Bronchial epithelial cell (primary cell): Measurements from ENCODE around the gene ADARB2. TPM values are rescaled to one million over a fixed set of nuclear protein-coding genes. Genes with fewer than 3 reads are reported as not detected.
"Not testable (repeated sequence)": the region's sequence is repeated elsewhere in the genome, so short reads cannot be mapped to it uniquely, and the experiment has no call there.

ENCODE experiments used
- DNase-seq: peaks from one replicate; pipeline ENCODE4 v3.0.0-alpha.2; 2010; ENCODE audit warnings: low read depth
- FAIRE-seq: peaks from 2 replicates; lab custom pipeline; 2011; peaks lifted over from hg19 to GRCh38; lab: Jason Lieb, UNC
- H3K27me3 ChIP-seq: 2 replicates; pipeline ENCODE4 v1.5.1; 2011; ENCODE audit warnings: low read length; ENCODE audit not compliant: control insufficient read depth, insufficient read depth
- H3K36me3 ChIP-seq: 2 replicates; pipeline ENCODE4 v1.5.1; 2011; ENCODE audit warnings: low read length; ENCODE audit not compliant: control insufficient read depth, insufficient read depth
- H3K4me3 ChIP-seq: 2 replicates; pipeline ENCODE4 v1.5.1; 2011; ENCODE audit warnings: mild to moderate bottlenecking, low read depth, low read length, control low read depth
- total RNA-seq: library from RNA; depleted of rRNA; stranded (reverse); fragments of >200 nt; gene quantifications from 2 replicates; pipeline ENCODE4 v1.2.1, GENCODE V29; 2014
- TF ChIP-seq, protein P1 (sequence below): IDR thresholded peaks from 2 replicates; pipeline ENCODE4 v1.5.1; 2011; ENCODE audit warnings: mild to moderate bottlenecking, moderate library complexity, low read length, control low read depth, inconsistent platforms; ENCODE audit not compliant: insufficient read depth, severe bottlenecking

The ADARB2 gene
- total RNA-seq, 1 donor from 2014 or later: not detected

DNA sequence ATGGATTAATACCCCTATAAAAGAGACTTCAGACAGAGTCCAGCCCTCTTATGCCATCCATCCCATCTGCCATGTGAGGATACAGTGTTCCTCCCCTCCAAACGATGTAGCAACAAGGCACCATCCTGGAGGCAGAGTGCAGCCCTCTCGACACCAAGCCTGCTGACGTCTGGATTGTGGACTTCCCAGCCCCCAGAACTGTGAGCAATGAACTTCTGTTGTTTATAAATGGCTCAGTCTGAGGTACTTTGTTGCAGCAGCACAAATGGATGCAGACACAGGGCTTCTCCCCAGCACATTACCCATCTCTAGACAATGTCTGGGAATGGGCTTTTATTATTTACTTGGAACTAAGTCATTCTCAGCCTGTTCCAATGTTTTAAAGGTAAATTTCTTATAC is 485.6 kb downstream of the ADARB2 start:
- Histone ChIP-seq H3K27me3 (no peaks in the 10 kb centered on the region), H3K4me3 (no peak overlapping the region), H3K36me3 (no peaks in the 10 kb centered on the region)
- TF ChIP-seq, protein P1, sequence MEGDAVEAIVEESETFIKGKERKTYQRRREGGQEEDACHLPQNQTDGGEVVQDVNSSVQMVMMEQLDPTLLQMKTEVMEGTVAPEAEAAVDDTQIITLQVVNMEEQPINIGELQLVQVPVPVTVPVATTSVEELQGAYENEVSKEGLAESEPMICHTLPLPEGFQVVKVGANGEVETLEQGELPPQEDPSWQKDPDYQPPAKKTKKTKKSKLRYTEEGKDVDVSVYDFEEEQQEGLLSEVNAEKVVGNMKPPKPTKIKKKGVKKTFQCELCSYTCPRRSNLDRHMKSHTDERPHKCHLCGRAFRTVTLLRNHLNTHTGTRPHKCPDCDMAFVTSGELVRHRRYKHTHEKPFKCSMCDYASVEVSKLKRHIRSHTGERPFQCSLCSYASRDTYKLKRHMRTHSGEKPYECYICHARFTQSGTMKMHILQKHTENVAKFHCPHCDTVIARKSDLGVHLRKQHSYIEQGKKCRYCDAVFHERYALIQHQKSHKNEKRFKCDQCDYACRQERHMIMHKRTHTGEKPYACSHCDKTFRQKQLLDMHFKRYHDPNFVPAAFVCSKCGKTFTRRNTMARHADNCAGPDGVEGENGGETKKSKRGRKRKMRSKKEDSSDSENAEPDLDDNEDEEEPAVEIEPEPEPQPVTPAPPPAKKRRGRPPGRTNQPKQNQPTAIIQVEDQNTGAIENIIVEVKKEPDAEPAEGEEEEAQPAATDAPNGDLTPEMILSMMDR: no peak
- no peak for DNase-seq
- no peak for FAIRE-seq

DNA sequence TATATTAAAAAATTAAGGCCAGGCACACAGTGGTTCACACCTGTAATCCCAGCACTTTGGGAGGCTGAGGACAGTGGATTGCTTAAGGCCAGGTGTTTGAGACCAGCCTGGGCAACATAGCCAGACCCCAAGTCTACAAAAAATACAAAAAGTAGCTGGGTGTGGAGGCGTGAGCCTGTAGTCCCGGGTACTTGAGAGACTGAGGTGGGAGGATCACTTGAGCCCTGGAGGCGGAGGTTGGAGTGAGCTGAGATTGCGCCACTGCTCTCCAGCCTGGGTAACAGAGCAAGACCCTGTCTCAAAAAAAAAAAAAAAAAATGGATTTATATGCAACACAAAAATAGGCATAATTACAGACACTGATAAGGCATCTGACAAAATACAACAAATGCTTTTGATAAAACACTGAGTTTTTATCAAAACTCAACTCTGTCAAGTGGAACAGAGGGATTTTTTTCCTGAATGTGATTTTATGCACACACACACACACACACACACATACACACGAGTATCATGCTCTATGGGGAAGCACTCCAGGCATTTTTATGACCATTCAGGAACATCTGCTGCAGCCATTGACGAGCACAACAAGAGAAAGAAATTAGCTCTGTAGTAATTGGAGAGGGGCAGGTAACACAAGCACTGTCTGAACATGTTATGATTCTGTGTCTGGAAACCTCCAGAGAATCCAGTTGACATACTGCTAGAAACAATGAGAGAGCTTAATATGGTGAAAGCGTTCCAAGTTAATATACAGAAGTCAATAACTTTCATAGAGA is 488.0 kb downstream of the ADARB2 start:
- FAIRE-seq (no peak), DNase-seq (no peak)
- no peaks in the 10 kb centered on the region for H3K27me3 ChIP-seq
- TF ChIP-seq, protein P1: no peak
- no peak overlapping the region for H3K4me3 ChIP-seq
- no peaks in the 10 kb centered on the region for H3K36me3 ChIP-seq

DNA sequence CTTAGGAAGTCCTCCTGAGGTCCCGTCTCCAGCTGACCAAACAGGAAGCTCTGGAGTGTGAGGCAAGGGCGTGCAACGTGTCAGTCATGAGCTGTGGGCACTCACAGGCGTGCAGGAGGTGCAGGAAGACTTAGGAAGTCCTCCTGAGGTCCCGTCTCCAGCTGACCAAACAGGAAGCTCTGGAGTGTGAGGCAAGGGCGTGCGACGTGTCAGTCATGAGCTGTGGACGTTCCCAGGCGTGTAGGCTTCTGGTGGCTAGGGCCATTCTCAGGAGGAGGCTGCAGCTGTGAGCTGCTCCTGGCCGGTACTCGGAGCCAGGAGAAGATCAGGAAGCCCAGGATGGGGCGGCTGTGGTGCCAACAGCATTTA is 489.1 kb downstream of the ADARB2 start:
- H3K27me3 ChIP-seq, FAIRE-seq, DNase-seq, H3K4me3 ChIP-seq, H3K36me3 ChIP-seq: not testable (repeated sequence)

DNA sequence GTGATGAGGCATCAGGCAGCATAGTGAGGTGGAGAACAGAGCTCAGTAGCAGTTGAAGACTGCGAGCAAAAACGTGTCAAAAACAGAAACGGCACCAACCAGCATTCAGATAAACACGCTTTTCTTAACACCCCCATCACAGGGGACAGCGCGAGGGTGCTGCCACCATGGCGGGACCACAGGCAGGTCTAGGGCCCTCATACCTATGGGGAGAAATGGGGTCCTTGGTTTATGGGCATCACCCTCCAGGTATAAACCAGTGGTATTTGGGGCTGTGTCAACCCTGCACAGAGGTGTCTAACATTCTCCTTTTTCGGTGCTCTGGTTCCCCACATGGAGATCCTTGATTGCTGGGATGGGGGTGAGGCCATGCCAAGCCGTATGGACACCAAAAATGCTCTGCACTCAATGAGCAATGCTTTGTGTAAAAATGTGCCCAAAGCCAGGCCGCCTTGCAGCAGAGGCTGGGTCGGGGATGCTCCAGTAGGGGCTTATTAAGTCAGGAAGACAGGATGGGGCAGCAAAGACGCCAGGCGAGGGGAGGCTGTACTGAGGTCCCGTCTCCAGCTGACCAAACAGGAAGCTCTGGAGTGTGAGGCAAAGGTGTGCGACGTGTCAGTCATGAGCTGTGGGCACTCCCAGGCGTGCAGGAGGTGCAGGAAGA is 489.6 kb downstream of the ADARB2 start:
- TF ChIP-seq, protein P1: no peak
- Histone ChIP-seq H3K4me3 (no peak overlapping the region), H3K36me3 (no peaks in the 10 kb centered on the region), H3K27me3 (no peaks in the 10 kb centered on the region)
- no peak for FAIRE-seq
- no peak for DNase-seq

DNA sequence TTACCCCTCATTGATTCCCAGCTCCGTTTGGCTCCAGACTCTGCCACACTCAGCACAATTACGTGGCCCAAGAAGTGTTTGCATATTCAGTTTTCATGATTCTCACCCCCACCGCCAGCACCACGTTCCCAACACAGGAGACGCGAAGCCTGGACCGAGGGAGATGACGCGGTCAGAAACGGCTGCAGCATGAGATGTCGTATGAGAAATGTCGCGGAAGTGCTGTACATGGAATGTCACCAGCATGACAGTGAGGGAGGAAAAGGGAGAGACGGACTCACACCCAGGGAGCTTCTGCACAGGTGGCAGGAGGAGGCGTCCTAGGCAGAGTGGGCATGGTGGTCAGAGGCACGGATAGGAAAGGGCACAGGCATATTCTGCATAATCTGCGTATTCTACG is 492.8 kb downstream of the ADARB2 start:
- DNase-seq (no peak), FAIRE-seq (no peak)
- Histone ChIP-seq H3K36me3 (no peaks in the 10 kb centered on the region), H3K4me3 (no peak overlapping the region), H3K27me3 (no peaks in the 10 kb centered on the region)
- TF ChIP-seq, protein P1: no peak

DNA sequence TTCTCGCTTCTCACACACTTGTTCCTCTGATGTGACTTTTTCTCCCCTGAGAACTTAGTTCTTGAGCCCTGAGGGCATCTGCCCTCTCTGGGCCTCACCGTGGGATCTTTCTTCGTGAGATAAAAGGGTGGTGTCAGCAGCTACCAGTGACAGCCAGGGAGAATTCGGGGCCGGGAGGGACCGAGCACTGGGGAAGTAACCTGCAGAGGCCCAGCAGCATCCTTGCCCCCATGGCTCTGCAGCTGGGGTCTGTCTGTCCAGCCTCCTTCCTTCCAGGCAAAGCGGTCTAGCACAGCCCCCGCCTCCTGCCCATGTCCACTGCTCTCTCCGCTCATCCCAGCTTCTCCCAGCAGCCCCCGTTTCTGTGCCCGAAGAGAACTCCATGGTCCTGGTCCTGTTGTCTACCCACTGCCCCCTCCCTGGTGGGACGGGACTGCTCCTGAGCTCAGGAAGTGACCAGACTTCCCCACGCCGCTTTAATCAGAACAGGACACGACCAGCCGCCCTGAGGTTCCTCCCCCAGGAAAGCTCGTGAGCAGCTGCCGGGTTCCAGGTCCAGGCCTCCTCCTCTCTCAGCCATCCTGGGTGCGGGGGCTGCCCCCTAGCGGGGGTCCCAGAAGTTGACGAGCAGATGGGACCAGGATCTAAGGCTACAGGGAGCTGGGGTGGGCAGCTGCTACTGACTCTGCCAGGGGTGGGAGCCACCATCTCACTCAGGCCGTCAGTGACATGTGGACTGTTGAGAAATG is 493.7 kb downstream of the ADARB2 start:
- DNase-seq (no peak), FAIRE-seq (no peak)
- H3K4me3 ChIP-seq: no peak overlapping the region
- no peaks in the 10 kb centered on the region for H3K36me3 ChIP-seq
- no peaks in the 10 kb centered on the region for H3K27me3 ChIP-seq
- TF ChIP-seq, protein P1: no peak
